SK-N-SH (cell line): ENCODE results near the gene CCDC188.

Experiments used
- CHD2 ChIP-seq: fragments of 150-350 bp; IDR thresholded peaks from 2 replicates; pipeline ENCODE4 v1.6.1; 2018; ENCODE audit warnings: low read length; ENCODE audit not compliant: partially characterized antibody
- EP300 ChIP-seq, 2 experiments: IDR thresholded peaks; 2 replicates each; pipeline versions ENCODE4 v1.4.0 to v1.6.1; 2012; ENCODE audit warnings: borderline replicate concordance in 1 of 2, low read depth in 1 of 2, low read length in 1 of 2
- EZH2phosphoT487 ChIP-seq: fragments of 200-600 bp; sonication (generic); IDR thresholded peaks from 2 replicates; pipeline ENCODE4 v1.6.1; 2017; ENCODE audit warnings: low read depth, mixed run types, mild to moderate bottlenecking, antibody characterized with exemption, moderate library complexity, borderline replicate concordance
- IRF3 ChIP-seq: fragments of 150-350 bp; IDR thresholded peaks from 2 replicates; pipeline ENCODE4 v1.6.1; 2016; ENCODE audit warnings: mild to moderate bottlenecking, low read depth, low read length
- JUND ChIP-seq: IDR thresholded peaks from 2 replicates; pipeline ENCODE4 v1.4.0; 2012
- POLR2AphosphoS5 ChIP-seq: IDR thresholded peaks from 2 replicates; pipeline ENCODE4 v1.6.1; 2012; ENCODE audit warnings: low read depth, low read length
- RAD21 ChIP-seq: IDR thresholded peaks from 2 replicates; pipeline ENCODE4 v1.6.1; 2012; ENCODE audit warnings: mild to moderate bottlenecking, low read length
- RCOR1 ChIP-seq: fragments of 150-350 bp; IDR thresholded peaks from 2 replicates; pipeline ENCODE4 v1.6.1; 2017; ENCODE audit warnings: antibody characterized with exemption, low read length
- REST ChIP-seq: IDR thresholded peaks from 2 replicates; pipeline ENCODE4 v1.6.1; 2012; ENCODE audit warnings: mild to moderate bottlenecking, low read depth, low read length, moderate library complexity
- RXRA ChIP-seq: IDR thresholded peaks from 2 replicates; pipeline ENCODE4 v1.4.0; 2012; ENCODE audit warnings: low read depth, mild to moderate bottlenecking, borderline replicate concordance
- SIN3A ChIP-seq: IDR thresholded peaks from 2 replicates; pipeline ENCODE4 v1.6.1; 2012; ENCODE audit warnings: low read depth, mild to moderate bottlenecking, low read length, moderate library complexity, borderline replicate concordance
- TCF12 ChIP-seq: IDR thresholded peaks from 2 replicates; pipeline ENCODE4 v1.4.0; 2012
- YY1 ChIP-seq: IDR thresholded peaks from 2 replicates; pipeline ENCODE4 v1.4.0; 2012; ENCODE audit warnings: low read depth, mild to moderate bottlenecking
- TF ChIP-seq, protein P1 (sequence below): fragments of 200-600 bp; sonication (generic); IDR thresholded peaks from 2 replicates; pipeline ENCODE4 v1.6.1; 2017; ENCODE audit warnings: antibody characterized with exemption, mild to moderate bottlenecking, moderate library complexity

GRCh38 chr22:20196094-20196842, 45.4 kb upstream of the CCDC188 start:
- no peak for TF ChIP-seq REST
- TF ChIP-seq, protein P1, sequence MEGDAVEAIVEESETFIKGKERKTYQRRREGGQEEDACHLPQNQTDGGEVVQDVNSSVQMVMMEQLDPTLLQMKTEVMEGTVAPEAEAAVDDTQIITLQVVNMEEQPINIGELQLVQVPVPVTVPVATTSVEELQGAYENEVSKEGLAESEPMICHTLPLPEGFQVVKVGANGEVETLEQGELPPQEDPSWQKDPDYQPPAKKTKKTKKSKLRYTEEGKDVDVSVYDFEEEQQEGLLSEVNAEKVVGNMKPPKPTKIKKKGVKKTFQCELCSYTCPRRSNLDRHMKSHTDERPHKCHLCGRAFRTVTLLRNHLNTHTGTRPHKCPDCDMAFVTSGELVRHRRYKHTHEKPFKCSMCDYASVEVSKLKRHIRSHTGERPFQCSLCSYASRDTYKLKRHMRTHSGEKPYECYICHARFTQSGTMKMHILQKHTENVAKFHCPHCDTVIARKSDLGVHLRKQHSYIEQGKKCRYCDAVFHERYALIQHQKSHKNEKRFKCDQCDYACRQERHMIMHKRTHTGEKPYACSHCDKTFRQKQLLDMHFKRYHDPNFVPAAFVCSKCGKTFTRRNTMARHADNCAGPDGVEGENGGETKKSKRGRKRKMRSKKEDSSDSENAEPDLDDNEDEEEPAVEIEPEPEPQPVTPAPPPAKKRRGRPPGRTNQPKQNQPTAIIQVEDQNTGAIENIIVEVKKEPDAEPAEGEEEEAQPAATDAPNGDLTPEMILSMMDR, result no peak
- no peak for TF ChIP-seq RAD21
- no peak for TF ChIP-seq YY1
- no peak for TF ChIP-seq RCOR1
- no peak for TF ChIP-seq CHD2
- TF ChIP-seq RXRA, result no peak
- TF ChIP-seq POLR2AphosphoS5, result no peak
- no peak for TF ChIP-seq EP300 (IDR thresholded peaks at IDR 0.05; ENCODE audit: borderline replicate concordance in 1 of 2, low read depth in 1 of 2, low read length in 1 of 2)
- no peak for TF ChIP-seq IRF3
- no peak for TF ChIP-seq SIN3A
- no peak for TF ChIP-seq JUND
- no peak for TF ChIP-seq EZH2phosphoT487
- TF ChIP-seq TCF12, result no peak
